ENCODE results near the gene GLIS1.

GRCh38 chr1:53620061-53620855 lies 118.7 kb downstream of the GLIS1 start:
- TF ChIP-seq GATA2 (IDR thresholded peaks at IDR 0.05; ENCODE audit: low read depth, low read length) (no peak), GATA3 (IDR thresholded peaks at IDR 0.05; ENCODE audit: low read depth, low read length) (no peak)

Measured in SH-SY5Y (cell line).